DMS 273 (cell line): ENCODE results near the gene PPIAL4G.
"Not testable (repeated sequence)": the region's sequence is repeated elsewhere in the genome, so short reads cannot be mapped to it uniquely, and the experiment has no call there.

Source experiments
- DNase-seq: peaks from one replicate; lab custom pipeline; 2025; ENCODE audit not compliant: unreplicated experiment; lab: John Stamatoyannopoulos, UW

Gene PPIAL4G

GRCh38 chr1:148483029-148483428 lies at the start of gene PPIAL4G:
Gene PPIAL4G, minus strand, starts transcription at chr1:148483302. Its CDS starts 50 bp downstream, at chr1:148483252.
- not testable (repeated sequence) for DNase-seq

- not testable (repeated sequence) for DNase-seq
Observed at GRCh38 chr1:148532158-148532557, 49.1 kb upstream of the PPIAL4G start.

DNA sequence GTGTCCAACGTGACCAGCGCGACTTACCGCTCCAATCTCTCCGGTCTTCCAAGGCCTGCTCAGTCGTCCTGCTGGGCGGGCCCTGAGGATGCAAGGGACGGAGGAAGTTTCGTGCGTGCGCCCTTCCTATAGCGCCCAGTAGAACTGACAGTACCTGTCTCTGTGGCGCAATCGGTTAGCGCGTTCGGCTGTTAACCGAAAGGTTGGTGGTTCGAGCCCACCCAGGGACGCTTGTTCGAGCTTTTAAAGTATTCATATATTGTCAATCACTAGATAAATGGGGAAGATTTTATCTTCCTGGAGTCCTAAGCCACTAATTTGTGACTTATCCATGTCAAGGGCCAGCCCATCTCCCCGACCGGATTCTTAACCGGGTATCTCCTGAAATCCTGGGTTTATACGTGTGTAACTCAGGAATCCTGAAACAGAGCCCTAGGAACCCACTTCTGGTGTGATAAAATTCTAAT lies 46.0 kb upstream of the PPIAL4G start:
- peak; percentile 87 for DNase-seq

DNA sequence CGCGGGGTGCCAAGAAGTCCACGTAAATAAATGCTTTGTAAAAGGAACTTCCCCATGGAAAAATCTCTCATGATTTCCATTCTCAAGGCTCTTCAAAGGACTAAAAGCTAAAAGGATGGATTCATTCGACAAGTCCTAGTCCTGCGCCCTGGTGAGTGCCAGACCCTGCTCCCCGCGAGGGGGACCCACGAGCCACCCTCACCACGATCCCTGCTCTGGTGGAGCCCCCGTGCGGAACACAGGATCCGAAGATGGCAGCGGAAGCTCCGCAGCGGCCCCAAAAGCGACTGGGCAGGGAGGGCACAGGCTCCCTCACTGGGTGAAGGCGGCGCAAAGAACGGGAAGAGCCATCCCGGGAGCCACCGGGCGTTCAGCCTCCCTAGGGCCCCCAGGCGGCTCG lies 45.5 kb upstream of the PPIAL4G start:
- DNase-seq, result not testable (repeated sequence)

DNA sequence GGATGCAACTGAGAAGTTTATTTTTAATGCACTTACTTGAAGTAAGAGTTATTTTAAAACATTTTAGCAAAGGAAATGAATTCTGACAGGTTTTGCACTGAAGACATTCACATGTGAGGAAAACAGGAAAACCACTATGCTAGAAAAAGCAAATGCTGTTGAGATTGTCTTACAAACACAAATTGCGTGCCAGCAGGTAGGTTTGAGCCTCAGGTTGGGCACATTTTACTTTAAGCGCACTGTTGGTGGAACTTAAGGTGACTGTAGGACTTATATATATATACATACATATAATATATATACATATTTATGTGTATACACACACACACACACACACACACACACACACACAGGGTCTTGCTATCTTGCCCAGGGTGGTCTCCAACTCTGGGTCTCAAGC lies 43.5 kb upstream of the PPIAL4G start:
- DNase-seq, result not testable (repeated sequence)

DNA sequence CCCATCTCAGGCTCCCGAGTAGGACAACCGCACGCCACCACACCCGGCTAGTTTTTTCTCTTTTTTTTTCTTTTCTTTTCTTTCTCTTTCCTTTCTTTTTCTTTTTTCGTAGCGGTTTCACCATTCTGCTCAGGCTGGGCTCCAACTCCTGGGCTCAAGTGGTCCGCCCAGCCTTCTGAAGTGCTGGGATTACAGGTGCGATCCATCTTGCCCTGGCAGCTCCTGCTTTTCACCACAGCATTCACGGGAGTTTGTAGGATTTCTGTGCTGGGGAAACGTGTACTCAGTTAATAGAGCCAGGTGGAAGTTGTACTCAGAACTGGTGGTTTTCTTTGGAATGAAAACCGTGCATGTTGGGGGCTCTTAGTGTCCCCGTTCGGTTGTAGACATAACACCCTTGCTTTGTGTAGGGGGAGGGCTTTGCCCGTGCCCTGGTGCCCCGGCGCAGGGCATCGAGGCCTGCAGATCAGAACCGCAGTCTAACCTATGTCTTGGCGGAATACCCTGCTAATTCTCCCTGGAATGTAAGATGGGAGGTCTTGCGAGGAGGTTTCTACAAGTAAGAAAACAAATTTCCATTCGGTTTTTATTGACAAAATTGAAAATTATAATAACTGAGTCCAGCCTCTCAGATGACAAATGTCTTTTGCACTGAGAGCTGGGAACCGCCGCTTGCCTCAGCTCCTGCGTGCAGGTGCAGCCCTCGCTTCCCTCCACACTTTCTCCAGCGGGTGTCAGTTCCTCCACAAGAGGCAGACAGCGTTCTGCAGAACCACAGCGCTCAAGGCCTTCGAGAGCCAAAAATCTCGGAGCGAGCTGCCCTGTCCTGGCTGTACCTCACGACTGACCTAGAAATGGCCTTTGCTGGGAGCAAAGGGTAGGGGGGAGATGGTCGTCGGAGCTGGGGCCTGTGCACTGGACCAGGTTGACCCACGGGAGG lies 40.4 kb upstream of the PPIAL4G start:
- DNase-seq, result not testable (repeated sequence)

DNA sequence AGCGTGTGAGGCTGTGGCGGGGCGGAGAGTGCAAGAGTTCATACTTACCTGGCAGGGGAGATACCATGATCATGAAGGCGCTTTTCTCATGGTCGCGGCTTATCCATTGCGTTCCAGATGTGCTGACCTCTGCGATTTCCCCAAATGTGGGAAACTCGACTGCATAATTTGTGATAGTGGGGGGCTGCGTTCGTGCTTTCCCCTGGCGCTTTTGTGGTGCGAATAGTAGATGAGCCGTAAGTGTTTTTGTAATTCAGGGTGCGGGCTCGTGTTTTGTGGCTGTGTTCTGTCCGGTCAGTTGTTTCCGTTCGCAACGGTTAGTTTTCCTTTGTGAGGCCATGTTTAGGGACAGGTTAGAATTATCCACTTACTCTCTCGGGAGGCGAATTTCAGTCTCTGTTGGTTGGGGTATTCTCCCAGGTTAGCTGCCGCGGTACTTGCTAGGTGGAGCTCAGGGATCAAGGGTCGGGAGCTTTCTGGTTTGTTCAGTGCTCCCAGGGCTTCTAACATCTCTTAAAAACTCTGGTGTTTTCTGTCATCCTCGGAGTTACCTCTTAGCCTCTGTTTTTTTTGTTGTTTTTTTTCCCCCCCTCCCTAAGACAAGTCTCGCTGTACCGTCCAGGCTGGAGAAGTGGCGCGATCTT lies 39.6 kb upstream of the PPIAL4G start:
- peak; percentile 56 for DNase-seq

- peak; percentile 7 for DNase-seq
Observed at GRCh38 chr1:148522072-148522471, 39.0 kb upstream of the PPIAL4G start.

DNA sequence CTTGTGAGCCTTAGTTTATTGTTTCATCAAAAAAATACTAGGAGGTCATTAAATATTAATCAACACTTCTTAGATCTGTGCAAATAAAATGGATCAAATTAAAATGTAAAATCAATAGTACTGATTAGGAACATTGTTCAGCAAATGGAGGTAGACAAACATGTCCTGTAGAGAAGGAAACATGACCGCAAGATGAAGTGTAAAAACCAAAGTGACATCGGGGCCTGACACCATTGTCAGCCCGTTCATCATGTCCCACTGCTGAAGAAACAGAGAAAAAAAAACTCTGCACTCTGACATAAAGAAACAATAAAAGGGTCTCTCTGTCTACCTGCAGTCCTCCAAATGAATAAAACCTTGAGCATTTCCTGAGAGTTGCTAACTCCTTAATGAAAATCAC lies 31.2 kb upstream of the PPIAL4G start:
- DNase-seq, result not testable (repeated sequence)

- DNase-seq, result not testable (repeated sequence)
Observed at GRCh38 chr1:148512571-148513184, 29.6 kb upstream of the PPIAL4G start.

GRCh38 chr1:148493933-148494332 lies 10.8 kb upstream of the PPIAL4G start:
- DNase-seq, result not testable (repeated sequence)

GRCh38 chr1:148481134-148481533 lies 2.0 kb downstream of the PPIAL4G start:
- DNase-seq, result not testable (repeated sequence)

DNA sequence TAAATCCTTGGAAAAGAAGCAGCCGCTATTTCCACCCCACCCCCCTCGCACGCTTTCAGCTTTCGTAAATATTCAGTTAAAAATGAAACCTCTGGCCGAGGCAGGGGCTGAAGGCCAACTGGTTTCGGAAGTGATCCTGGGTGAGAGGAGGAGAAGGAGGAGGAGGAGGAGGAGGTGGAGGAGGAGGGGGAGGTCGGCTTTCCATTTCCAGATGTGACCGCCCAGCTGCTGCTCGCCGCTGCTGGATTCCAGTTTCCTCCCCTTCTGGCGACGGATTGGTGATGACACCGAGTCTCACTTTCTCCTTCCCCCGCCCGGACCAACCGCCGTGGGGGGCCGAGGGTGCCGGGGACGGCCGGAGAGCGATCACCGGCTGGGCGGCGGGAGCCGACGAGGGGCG lies 23.4 kb downstream of the PPIAL4G start:
- DNase-seq, result not testable (repeated sequence)

DNA sequence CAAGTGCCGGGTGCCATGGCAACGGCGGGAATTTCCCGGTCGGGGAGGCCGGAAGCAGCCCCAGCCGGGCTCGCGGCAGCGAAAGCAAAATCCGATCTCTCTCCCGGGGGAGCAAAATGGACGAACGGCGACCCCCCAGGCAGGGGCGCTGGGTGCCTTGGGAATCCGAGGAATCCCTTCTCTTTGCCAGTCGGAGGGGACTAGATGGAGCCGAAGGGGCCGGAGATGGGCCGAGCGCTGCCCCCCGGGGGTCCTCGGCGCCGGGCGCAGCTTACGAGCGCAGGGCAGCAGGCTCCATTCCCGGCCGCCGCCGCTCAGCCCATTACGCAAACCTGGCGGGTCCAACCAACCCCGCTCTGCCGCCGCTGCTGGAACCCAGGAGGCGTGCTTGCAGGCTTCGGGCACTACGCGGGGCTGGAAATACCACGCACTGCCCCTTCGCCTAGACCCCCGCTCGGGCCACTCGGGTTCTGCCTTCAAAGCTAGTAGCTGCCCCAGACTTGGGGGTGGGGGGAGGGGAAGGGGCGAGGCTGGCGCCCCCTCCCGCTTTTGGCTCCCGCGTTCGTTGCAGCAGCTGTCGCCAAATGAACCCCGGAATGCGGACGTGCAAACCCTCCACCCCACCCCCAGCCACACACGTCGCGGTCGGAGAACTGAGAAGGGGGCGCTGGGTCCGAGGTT lies 24.1 kb downstream of the PPIAL4G start:
- DNase-seq, result peak; percentile 15

- not testable (repeated sequence) for DNase-seq
Observed at GRCh38 chr1:148458398-148458797, 24.7 kb downstream of the PPIAL4G start.

DNA sequence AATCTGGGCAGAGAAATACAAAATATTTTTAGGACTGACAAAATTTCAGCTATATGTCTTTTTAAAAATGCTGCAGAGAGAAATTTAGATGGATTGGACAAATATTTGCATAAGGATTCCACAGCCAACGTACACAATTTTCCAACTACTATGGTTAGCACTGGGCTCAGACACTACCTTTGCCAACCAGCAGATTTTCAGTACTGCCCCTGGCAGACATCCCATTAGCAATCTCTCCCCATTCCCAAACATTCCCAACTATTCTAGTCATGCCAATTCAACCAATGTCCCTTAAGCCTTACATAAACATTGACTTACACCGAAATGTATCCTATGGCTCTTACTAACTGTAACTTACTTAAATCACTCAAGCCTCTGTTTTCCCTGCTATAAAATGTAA lies 30.3 kb downstream of the PPIAL4G start:
- not testable (repeated sequence) for DNase-seq

DNA sequence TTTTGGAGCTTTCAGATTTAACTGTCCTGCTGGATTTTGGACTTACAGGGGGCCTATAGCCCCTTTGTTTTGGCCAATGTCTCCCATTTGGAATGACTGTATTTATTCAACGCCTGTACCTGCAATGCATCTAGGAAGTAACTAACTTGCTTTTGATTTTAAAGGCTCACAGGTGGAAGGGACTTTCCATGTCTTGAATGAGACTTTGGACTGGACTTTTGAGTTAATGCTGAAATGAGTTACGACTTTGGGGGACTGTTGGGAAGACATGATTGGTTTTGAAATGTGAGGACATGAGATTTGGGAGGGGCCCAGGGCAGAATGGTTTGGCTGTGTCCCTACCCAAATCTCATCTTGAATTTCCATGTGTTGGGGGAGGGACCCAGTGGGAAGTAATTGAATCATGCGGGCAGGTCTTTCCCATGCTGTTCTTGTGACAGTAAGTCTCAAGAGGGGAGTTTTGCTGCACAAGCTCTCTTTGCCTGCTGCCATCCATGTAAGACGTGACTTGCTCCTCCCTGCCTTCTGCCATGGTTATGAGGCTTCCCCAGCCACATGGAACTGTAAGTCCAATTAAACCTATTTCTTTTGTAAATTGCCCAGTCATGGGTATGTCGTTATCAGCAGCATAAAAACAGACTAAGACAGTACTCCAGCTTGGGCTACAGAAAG lies 43.3 kb downstream of the PPIAL4G start:
- DNase-seq, result peak; percentile 9

DNA sequence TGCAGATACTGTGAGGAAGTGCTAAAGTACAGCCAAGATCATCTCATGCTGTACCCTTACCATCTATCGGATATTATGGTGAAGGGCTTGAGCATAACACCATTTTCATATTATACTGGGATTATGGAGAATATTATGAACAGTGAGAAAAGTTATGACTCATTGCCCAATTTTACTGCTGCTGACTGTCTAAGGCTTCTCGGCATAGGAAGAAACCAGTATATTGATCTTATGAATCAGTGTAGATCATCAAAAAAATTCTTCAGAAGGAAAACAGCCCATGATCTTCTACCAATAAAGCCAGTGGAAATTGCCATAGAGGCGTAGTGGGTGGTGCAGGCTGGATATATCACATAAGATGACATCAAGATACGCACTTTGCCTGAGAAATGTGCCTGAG lies 47.7 kb downstream of the PPIAL4G start:
- DNase-seq, result no peak

DNA sequence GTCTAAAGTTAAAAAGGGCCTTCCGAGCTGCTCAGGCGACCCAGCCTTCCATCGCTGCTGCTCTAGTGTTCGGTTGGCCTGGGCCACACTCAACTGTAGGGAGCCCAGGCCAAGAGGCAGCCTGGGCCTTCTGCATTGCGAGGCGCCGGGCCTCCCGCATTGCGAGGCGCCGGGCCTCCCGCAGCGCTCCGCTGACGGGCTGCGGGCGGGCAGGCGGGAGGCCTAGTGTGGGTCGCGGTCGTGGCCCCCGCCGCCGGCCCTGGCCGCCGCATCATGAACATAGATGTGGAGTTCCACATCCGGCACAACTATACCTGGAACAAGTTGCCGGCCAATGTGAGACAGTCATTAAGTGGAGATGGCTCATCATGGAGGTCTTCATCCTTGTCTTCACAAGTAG lies 48.3 kb downstream of the PPIAL4G start:
- DNase-seq, result no peak

GRCh38 chr1:148432916-148433317 lies 50.2 kb downstream of the PPIAL4G start:
- peak; percentile 10 for DNase-seq
